ENCODE measurements around the gene CABYR. TPM values are rescaled to one million over a fixed set of nuclear protein-coding genes. Genes with fewer than 3 reads are reported as not detected.

Gene CABYR
- total RNA-seq, 4 donors from 2014 or later = 1.9 to 5.3 (median 2.4) TPM

DNA sequence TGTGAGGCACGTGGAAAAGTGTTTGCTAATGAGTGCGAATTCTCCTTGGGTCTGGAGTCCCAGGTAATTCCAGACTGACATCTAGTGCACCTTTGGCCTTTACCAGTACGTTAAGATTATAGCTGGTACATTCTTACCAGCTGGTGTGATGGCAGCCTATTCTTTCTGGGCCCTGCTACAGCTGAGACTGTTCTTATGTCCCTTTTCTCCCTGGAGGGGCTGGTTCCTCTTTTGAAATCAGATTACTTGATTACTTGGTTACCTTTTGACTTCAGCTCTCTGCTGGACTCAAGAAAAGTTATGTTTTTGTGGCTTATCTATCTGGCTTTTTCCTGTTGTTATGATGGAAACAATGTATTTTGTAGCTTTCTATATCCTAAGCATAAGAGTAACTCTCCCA is 14.5 kb downstream of the CABYR start:
- TF ChIP-seq, protein P1, sequence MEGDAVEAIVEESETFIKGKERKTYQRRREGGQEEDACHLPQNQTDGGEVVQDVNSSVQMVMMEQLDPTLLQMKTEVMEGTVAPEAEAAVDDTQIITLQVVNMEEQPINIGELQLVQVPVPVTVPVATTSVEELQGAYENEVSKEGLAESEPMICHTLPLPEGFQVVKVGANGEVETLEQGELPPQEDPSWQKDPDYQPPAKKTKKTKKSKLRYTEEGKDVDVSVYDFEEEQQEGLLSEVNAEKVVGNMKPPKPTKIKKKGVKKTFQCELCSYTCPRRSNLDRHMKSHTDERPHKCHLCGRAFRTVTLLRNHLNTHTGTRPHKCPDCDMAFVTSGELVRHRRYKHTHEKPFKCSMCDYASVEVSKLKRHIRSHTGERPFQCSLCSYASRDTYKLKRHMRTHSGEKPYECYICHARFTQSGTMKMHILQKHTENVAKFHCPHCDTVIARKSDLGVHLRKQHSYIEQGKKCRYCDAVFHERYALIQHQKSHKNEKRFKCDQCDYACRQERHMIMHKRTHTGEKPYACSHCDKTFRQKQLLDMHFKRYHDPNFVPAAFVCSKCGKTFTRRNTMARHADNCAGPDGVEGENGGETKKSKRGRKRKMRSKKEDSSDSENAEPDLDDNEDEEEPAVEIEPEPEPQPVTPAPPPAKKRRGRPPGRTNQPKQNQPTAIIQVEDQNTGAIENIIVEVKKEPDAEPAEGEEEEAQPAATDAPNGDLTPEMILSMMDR (IDR thresholded peaks at IDR 0.05) = no peak
- no peak for DNase-seq (ENCODE audit: low spot score)
- no peak for ATAC-seq (ENCODE audit: low FRiP score)

DNA sequence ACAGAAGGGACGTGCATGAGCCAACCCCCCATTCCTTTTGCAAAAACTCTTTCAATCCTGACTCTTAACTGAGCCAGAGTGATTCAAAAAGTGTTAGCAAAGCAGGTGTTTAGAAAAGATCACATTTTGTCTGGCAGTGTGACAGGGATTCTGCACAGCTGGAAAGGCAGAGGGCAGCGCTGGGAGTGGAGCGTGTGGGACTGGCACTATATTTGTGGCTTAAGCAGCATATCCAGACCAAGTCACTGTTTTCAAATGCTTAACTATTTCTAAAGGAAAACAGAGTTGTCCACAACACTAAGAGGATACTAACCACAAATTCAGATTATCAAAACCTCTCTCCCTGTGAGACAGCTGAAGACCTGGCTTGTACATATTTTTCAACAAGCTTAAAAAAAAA is 19.0 kb downstream of the CABYR start:
- TF ChIP-seq, protein P1 (IDR thresholded peaks at IDR 0.05) = no peak
- ATAC-seq (ENCODE audit: low FRiP score) = no peak
- no peak for DNase-seq (ENCODE audit: low spot score)

DNA sequence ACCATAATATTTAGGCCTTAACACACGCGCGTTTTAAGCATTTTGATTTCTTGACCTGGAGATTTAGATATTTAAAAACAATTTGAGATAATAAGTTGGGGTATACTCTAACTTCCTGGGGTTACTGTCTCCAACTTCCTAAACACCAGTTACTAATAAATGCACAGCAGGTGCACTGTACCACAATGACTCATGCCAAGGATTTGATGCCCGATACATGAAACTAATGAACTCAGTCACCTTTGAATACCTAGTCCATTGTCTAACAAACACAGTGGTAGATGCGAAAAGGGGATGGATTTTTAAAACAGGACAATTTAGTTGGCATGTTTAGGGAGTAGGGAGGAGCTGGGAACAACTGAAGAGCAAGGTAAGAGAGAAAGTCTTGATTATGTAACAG is 21.2 kb downstream of the CABYR start:
- ATAC-seq (ENCODE audit: low FRiP score) (no peak), DNase-seq (ENCODE audit: low spot score) (no peak)
- TF ChIP-seq, protein P1 (IDR thresholded peaks at IDR 0.05) = no peak

DNA sequence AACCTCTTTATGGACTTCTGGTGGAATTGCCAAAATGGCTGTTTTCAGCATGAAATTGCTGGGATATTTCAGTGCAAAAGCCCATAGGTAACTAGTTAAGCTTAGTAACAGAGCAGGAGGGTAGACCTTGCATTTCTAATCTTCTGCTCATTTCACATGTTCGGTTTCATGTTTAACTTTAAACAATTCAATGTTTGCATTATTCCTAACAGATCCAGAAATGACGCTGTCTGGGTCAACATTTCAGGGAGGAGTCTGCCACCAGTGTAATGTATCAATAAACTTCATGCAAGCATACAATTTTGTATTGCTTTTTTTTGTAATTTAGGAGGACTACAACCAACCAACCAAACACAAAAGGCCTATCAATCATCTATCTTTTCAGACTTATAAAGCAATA is 22.4 kb downstream of the CABYR start:
- TF ChIP-seq, protein P1 (IDR thresholded peaks at IDR 0.05) = no peak
- DNase-seq (ENCODE audit: low spot score) (no peak), ATAC-seq (ENCODE audit: low FRiP score) (no peak)

DNA sequence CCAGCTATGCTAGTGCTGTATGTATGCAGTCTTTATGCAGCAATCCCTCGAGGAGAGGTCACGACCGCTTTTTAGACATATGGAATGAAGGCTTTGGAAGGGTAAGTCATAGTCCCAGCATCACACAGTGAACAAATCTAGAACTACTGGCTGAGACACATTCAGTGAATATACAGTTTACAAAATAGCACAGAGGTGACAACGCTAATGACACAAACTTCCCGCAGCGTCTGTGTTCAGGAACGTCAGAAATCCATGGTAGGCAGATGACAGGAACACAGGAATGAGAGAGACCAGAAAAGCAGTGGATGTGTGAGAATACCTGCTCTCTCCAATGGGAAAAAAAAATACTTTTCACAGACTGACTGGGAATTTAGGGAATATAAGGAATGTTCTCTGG is 29.6 kb downstream of the CABYR start:
- TF ChIP-seq, protein P1 (IDR thresholded peaks at IDR 0.05) = no peak
- no peak for DNase-seq (ENCODE audit: low spot score)
- no peak for ATAC-seq (ENCODE audit: low FRiP score)

DNA sequence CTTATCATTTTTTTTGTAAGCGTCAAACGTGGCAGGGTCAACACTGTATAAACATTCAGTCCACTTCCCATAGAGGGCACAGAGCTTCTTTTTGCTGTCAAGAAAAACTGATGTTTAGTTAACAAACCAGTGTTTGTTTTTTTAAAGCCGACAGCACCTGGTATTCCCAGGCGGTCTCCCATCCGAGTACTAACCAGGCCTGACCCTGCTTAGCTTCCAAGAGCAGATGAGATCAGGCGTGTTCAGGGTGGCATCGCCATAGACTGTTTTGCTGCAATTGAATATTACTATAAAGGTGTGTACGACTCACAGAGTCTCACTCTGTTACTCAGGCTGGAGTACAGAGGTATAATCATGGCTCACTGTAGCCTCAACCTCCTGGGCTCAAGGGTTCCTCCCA is 31.5 kb downstream of the CABYR start:
- TF ChIP-seq, protein P1 (IDR thresholded peaks at IDR 0.05) = no peak
- ATAC-seq (ENCODE audit: low FRiP score) (no peak), DNase-seq (ENCODE audit: low spot score) (no peak)

DNA sequence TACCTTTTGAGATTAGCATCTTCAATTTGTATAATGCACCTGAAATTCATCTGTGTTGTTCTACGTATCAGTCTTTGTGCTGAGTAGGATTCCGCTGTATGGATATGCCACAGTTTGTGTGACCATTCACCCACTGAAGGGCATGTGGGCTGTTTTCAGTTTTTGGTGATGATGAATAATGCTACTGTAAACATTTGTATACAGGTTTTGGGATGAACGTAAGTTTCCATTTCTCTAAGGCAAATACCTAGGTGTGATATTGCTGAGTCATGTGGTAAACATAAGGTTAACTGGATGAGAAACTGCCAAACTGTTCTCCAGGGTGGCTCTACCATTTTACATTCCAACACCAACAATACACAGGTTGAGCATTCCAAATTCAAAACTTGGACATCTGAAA is 35.1 kb downstream of the CABYR start:
- DNase-seq (ENCODE audit: low spot score) (no peak), ATAC-seq (ENCODE audit: low FRiP score) (no peak)
- TF ChIP-seq, protein P1 (IDR thresholded peaks at IDR 0.05) = no peak
